ENCODE data around the gene FZD10.

GRCh38 chr12:130144256-130144655, 18.0 kb upstream of the FZD10 start:
- TF ChIP-seq CTCF (IDR thresholded peaks at IDR 0.05) = no peak
- TF ChIP-seq POLR2AphosphoS5 (IDR thresholded peaks at IDR 0.05; ENCODE audit: low read depth, low read length) = no peak
